H54 (cell line): ENCODE data around the gene RNU6-9.

Source experiments
- DNase-seq: peaks from one replicate; pipeline ENCODE4 v3.0.0; 2011; ENCODE audit warnings: low spot score, mixed read lengths; ENCODE audit not compliant: insufficient read length
- FAIRE-seq: peaks from 3 replicates; lab custom pipeline; 2011; peaks lifted over from hg19 to GRCh38; lab: Jason Lieb, UNC
- POLR2A ChIP-seq: IDR thresholded peaks from 2 replicates; pipeline ENCODE4 v1.6.1; 2011; ENCODE audit warnings: low read depth, mild to moderate bottlenecking, low read length

RNU6-9 gene

DNA sequence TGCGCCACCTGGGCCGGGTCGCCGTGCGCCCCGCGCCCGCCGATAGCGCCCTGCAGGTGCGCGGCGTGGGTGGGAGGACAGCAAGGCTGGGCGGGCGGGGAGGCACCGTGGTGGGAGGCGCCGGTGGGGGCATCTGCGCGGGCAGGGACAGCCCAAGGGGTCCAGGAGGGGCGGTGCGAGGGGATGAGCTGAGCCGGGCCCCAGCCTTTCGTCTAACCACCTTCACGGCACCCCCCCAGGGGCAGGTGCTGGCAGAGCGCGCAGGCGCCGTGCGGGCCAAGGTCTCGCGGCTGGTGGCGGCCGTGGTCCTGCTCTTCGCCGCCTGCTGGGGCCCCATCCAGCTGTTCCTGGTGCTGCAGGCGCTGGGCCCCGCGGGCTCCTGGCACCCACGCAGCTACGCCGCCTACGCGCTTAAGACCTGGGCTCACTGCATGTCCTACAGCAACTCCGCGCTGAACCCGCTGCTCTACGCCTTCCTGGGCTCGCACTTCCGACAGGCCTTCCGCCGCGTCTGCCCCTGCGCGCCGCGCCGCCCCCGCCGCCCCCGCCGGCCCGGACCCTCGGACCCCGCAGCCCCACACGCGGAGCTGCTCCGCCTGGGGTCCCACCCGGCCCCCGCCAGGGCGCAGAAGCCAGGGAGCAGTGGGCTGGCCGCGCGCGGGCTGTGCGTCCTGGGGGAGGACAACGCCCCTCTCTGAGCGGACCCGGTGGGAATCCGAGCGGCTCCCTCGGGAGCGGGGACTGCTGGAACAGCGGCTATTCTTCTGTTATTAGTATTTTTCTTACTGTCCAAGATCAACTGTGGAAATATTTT is 27.0 kb downstream of the RNU6-9 start:
- no peak for DNase-seq
- no peak for TF ChIP-seq POLR2A
- FAIRE-seq, result no peak

DNA sequence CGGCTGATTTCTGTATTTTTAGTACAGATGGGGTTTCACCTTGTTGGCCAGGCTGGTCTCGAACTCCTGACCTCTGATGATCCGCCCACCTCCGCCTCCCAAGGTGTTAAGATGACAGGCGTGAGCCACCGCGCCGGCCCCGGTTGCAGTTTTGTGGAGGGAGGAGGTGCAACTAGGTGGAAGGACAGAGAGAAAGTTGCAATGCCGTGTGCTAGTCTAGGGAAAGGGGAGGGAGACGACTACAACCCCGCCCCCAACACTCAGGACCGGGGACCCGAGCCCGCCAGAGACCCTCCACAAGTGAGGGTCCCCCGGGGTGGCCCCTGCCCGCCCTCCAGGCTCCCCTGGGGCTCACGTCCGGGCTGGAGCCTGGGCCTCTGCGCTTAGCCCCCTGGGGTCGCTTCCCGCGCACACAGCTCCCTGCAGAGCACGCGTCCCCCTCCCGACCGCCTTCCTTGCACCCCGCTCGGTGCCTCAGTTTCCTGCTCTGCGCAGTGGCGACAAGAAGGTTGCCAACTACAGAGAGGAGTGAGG is 31.3 kb downstream of the RNU6-9 start:
- DNase-seq (no peak), FAIRE-seq (no peak)
- no peak for TF ChIP-seq POLR2A

DNA sequence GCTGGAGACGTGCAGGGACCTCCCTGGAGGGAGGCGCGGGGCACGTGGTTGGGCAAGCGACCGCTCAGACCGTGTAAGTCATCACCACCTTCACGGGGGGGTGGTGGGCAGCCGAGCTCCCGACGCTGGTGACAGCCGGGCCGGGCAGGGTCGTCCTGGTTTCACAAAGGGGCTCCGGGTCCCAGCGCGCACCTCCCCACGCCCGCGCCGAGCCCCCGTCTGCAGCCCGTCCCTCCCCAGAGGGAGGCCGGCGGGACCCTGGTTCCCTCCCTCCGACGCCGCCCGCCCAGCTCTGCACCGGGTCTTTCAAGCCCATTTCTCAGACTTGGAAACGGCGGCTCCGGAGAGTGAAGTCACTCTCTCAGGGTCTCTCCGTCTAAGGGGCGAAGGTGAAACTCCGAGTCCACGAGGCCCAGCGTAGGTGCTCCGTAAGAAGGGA is 31.8 kb downstream of the RNU6-9 start:
- 0 out of 2 replicates have a peak, but pooled peaks have one; percentile 13 for TF ChIP-seq POLR2A
- FAIRE-seq, result no peak
- DNase-seq, result peak; percentile 81

DNA sequence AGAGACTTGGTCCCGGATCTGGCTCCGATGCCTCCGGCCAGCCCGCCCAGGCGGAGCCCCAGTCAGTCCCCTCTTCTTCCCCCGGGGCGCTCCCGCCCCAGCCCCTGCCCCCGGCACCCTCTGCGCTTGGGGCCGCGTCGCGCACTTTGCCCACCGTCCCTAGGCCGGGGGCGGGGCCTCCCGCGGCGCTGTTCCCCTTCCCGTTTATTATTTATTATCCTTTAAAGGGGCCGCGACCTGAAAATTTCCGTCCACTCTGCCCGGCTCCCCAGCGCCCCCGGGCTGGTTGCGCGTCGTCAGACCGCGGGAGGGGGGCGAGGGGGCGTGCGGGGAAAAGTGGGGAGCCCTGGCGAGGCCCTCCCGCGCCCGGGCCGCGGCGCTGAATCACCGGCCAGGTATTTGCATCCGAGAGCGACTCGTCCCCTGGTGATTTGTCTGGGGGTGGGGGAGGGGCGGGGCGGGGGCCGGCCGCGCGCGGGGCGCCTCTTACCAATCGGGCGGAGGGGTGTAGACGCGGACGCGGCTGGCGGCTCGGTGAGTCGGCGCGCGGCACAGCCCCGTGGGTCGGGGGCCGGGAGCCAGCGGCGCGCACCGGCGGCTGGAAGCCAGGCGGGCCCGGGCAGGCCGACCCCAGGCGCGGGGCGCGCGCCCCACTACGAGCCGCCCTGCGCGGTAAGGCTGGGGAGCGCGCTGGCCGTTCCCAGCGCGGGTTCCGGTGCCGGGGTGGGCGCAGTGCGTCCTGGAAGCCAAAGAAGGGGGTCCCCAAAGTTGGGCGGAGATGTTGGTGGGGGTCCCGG is 32.4 kb downstream of the RNU6-9 start, which contains the start of gene ARID3A:
ARID3A (plus strand) TSS at position 510 of the 797 bp plus-strand sequence. CDS start 3,494 bp downstream, outside the sequence.
- DNase-seq (peak; percentile 91), FAIRE-seq (no peak)
- peak; percentile 49 for TF ChIP-seq POLR2A

DNA sequence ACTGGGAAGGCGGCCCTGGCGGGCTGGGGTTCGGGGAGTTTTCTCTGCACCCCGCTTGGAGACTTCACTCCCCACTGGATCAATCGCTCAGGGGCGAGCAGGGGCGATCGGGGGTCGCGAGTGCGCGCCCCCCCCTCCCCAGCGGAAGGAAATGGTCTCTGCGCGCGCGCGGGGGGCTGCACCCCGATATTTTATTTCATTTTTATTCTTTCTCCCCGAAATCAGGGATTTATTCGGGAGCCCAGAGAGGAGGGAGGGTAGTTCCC is 33.0 kb downstream of the RNU6-9 start:
- FAIRE-seq, result no peak
- DNase-seq, result no peak
- no peak for TF ChIP-seq POLR2A

DNA sequence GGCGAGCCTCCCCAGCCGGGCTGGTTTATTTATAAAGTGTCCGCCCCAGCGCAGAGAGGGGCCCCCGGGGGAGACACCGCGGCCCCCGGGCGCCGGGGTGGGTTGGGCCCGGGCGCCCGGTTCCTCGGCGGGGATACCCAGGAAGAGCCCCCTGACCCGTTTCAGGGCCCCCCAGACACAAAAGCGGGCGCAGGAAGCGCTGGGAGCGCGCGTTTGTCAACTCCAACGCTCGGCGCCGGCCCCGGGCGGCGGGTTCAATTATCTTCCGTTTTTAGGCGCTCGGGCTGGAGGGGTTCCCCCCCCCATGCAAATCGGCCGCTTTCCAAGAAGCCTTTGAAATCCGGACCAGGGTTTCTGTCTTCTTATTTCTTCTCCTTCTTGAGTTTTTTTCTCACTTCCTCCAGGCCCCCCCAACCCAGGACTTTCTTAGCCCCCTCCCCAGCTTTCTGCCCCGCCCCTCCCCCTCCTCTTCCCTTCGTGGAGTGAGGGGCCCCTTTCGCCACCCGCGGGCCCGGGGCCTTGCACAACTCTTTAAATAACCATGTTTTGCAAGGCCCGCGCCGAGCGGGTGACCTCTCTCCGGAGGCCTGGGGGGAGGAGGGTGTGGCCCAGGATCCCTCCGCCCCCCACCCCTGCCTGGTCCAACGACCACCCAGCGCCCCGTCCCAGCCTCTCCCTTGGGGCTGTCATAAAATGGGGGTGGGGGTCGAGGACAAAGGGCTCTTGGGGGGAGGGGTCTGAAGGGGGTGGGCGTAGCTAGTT is 33.5 kb downstream of the RNU6-9 start:
- no peak for TF ChIP-seq POLR2A
- DNase-seq (peak; percentile 83), FAIRE-seq (no peak)

DNA sequence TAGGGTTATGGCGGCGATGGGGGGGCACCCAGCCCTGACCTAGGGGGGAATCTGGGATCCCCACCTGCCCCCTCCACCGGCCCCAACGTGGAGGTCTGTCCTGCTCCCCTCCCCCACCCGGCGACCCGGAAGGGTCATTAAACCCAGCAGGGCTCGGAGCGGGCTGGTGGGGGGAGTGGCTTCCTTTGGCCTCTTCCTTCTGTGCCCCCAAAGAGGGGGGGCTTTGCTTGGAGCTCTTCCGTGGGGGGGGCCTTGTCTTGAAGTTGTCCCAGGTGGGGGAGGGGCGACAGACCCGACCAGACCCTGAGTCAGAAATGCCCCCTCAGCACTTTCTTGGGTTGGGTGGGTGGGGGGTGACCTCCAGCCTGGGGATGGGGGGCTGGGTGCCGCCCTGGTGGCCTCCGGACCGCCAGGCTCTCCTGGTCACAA is 34.1 kb downstream of the RNU6-9 start:
- TF ChIP-seq POLR2A, result no peak
- FAIRE-seq (no peak), DNase-seq (no peak)

DNA sequence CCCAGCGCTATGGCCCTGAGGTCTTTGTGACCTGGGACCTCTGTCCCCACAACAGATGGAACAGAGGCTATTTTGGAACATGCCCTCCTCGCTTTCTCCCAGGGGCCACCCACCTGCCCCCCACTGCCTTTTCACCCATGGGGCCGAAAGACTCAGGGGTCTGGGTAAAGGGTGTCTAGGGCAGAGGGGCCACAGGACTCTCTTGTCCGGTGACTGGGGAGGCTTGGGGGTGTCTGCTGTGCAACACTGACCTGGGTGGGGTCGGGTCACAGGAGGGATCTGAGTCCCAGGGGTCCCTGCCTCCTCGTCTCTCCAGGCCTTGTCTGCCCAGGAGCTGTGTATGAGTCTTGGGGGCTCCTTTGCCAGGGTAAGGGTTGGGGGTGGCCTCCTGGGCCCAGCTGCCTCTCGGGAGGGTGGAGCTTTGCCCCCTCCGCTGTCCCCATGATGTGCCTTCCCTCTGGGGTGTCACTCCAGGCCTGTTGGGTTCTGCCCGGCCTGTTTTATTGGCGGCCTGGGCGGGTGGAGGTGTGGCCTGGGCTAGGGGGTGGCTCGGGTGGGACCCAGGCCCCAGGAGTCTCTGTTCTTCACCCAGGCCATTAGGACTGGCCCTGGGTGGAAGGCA is 34.6 kb downstream of the RNU6-9 start:
- DNase-seq (no peak), FAIRE-seq (no peak)
- no peak for TF ChIP-seq POLR2A

DNA sequence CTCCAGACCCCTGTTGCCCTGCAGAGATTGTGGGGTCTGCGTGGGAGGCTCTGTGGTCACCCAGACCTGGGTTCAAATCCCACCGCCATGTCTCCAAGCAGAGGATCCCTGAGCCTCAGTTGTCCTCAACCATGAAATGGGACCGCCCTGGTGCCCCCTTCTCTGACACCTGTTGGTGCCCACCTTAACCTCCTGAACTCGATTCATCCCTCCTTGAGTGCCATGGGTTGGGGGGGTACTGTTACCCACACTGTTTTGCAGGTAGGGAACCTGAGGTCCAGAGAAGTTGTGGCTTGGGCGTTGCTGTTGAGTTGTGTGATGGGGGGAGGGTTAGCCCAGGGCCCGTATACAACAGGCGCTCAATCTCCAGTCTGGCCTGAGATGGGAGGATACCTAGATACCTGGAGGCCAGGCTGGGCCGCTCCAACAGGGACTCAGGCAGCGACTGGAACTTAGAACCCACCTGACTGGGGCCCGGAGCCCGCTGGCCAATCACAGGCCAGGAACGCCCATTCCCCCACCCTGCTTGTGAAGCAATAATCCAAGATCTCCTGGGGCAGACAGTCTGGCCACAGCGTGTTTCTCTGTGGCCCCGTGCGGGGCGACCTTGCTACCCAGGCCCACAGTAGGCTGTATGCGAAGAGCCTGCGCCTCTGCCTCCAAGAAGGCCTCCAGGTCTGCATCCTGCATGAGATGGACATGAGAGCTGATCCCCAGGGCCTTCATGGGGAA is 35.4 kb downstream of the RNU6-9 start:
- TF ChIP-seq POLR2A, result no peak
- DNase-seq (no peak), FAIRE-seq (no peak)

DNA sequence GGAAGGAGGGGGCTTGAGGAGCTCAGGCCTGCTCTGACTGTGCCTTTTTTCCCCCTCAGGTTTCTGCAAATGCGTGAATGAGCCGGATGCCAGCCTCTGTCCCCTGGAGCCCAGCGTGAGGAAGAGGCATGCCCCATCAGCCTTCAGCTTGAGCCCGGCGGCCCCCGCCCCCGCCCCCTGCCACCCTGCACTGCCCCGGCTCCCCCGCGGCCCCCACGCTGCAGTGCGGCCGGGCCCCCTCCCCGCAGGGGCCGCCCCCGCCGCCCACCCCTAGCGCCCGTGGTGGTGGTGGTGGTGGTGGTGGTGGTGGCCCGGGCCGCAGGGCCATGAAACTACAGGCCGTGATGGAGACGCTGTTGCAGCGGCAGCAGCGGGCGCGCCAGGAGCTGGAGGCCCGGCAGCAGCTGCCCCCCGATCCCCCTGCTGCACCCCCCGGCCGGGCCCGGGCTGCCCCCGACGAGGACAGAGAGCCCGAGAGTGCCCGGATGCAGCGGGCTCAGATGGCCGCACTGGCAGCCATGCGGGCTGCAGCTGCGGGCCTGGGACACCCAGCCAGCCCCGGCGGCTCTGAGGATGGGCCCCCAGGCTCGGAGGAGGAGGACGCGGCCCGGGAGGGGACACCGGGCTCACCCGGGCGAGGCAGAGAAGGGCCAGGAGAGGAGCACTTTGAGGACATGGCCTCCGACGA is 36.1 kb downstream of the RNU6-9 start:
- no peak for TF ChIP-seq POLR2A
- no peak for FAIRE-seq
- DNase-seq, result no peak

DNA sequence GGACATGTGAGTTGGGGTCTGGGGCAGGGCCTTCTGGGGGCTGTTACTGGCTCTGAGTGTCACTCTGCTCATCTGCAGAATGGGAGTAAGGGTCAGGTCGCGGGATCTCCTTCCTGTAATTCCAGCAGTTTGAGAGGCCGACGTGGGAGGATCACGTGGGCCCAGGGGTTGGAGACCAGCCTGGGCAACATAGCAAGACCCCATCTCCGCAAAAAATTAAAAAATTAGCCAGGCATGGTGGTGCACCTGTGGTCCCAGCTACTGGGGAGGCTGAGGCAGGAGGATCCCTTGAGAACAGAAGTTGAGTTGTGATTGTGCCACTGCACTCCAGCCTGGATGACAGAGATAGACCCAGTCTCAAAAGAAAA is 36.6 kb downstream of the RNU6-9 start:
- FAIRE-seq, result no peak
- TF ChIP-seq POLR2A, result no peak
- no peak for DNase-seq
